Lower lobe of right lung (tissue), 2 donors: ENCODE results near the gene C6orf163. TPM values are rescaled to one million over a fixed set of nuclear protein-coding genes. Genes with fewer than 3 reads are reported as not detected.

Experiments
- ATAC-seq, 2 donors: fragments of 200-7000 bp; cut with Tn5 transposase; one replicate each; pipeline ENCODE4 v1.9.1; 2020 to 2022; ENCODE audit warnings: mild to moderate bottlenecking in 2 of 2, moderate library complexity in 2 of 2
- DNase-seq: peaks from one replicate; pipeline ENCODE4 v3.0.0-alpha.2; 2020
- H3K27ac ChIP-seq: fragments of 200-600 bp; one replicate; pipeline ENCODE4 v1.8.0; 2022
- H3K27me3 ChIP-seq: fragments of 200-600 bp; one replicate; pipeline ENCODE4 v1.8.0; 2022; ENCODE audit warnings: low read depth
- H3K36me3 ChIP-seq: fragments of 200-600 bp; one replicate; pipeline ENCODE4 v1.8.0; 2022; ENCODE audit warnings: mild to moderate bottlenecking
- H3K4me1 ChIP-seq: fragments of 200-600 bp; one replicate; pipeline ENCODE4 v1.8.0; 2022
- H3K4me3 ChIP-seq: fragments of 200-600 bp; one replicate; pipeline ENCODE4 v1.8.0; 2022; ENCODE audit warnings: mild to moderate bottlenecking
- H3K9me3 ChIP-seq: fragments of 200-600 bp; one replicate; pipeline ENCODE4 v1.8.0; 2022
- intact Hi-C: fragments of 100-400 bp; cut with DNase I; formaldehyde crosslinking; loops from one replicate; pipeline ENCODE4 v1.11.0; 2022
- total RNA-seq: library from RNA; stranded (reverse); fragmentation: NEBNext Ultra II Directional; extraction: Animal tissue kit (Norgen Biotek cat#: 25700); gene quantifications from one replicate; pipeline ENCODE4 v1.2.1, GENCODE V29; 2021
- TF ChIP-seq, protein P1 (sequence below): fragments of 200-600 bp; IDR thresholded peaks from one replicate; pipeline ENCODE4 v1.8.0; 2022; ENCODE audit warnings: antibody characterized with exemption, mild to moderate bottlenecking
- donor health status: DM: no; HTN: yes; CAD: no; lungs with severe emphysema.

Gene C6orf163
- total RNA-seq, 1 donor from 2014 or later, result 4.2 TPM

DNA sequence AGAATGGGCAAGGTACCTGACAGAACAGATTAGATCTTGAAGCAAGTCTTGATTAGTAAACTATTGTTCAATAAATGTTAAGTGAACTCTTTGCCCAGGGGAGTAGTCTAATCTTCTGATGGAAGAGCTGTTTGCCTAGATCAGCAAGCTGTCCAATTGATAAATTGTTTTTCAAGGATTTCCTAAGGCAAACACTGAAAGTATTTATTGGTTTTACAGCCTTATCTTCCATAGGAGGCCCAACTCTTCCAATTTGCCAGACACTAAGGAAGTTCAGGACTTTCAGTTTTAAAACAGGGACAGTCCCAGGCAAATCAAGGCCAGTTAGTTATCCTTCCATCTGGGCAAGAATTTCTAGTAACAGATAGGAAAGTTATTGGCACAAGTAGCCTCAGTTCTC, 1.8 kb upstream of the C6orf163 start:
- intact Hi-C loops, result no loop called here

DNA sequence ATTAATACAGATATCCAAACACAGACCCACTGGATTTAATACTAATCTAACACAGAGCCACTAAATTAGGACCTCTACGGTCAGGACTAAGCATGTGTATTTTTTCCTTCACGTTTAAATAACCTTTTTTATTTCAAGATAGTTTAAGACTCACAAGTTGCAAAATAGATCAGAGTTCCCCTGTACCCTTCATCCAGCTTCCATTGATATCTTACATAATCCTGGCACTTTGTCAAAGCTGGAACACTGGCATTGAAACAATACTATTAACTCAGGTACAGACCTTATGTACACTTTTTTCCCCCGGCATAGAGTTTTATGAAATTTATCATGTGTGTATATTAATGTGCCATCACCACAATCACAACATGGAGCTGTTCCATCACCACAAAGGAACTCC, 2.1 kb downstream of the C6orf163 start:
- no peaks in the 10 kb centered on the region for H3K27me3 ChIP-seq
- no peak for DNase-seq
- no peaks in the 10 kb centered on the region for H3K36me3 ChIP-seq
- no peaks in the 10 kb centered on the region for H3K4me1 ChIP-seq
- H3K27ac ChIP-seq, result no peak overlapping the region
- TF ChIP-seq, protein P1, sequence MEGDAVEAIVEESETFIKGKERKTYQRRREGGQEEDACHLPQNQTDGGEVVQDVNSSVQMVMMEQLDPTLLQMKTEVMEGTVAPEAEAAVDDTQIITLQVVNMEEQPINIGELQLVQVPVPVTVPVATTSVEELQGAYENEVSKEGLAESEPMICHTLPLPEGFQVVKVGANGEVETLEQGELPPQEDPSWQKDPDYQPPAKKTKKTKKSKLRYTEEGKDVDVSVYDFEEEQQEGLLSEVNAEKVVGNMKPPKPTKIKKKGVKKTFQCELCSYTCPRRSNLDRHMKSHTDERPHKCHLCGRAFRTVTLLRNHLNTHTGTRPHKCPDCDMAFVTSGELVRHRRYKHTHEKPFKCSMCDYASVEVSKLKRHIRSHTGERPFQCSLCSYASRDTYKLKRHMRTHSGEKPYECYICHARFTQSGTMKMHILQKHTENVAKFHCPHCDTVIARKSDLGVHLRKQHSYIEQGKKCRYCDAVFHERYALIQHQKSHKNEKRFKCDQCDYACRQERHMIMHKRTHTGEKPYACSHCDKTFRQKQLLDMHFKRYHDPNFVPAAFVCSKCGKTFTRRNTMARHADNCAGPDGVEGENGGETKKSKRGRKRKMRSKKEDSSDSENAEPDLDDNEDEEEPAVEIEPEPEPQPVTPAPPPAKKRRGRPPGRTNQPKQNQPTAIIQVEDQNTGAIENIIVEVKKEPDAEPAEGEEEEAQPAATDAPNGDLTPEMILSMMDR, result no peak
- intact Hi-C loops, result no loop called here
- H3K4me3 ChIP-seq, result no peak overlapping the region
- ATAC-seq, result no peak
- H3K9me3 ChIP-seq, result no peaks in the 10 kb centered on the region

More for the DNA sequence above, 1.8 kb upstream of the C6orf163 start:
- H3K36me3 ChIP-seq, result no peaks in the 10 kb centered on the region
- H3K27me3 ChIP-seq, result no peaks in the 10 kb centered on the region
- H3K27ac ChIP-seq, result no peak overlapping the region
- DNase-seq, result no peak
- TF ChIP-seq, protein P1, result no peak
- no peaks in the 10 kb centered on the region for H3K9me3 ChIP-seq
- no peak for ATAC-seq
- H3K4me3 ChIP-seq, result no peak overlapping the region
- H3K4me1 ChIP-seq, result no peaks in the 10 kb centered on the region

DNA sequence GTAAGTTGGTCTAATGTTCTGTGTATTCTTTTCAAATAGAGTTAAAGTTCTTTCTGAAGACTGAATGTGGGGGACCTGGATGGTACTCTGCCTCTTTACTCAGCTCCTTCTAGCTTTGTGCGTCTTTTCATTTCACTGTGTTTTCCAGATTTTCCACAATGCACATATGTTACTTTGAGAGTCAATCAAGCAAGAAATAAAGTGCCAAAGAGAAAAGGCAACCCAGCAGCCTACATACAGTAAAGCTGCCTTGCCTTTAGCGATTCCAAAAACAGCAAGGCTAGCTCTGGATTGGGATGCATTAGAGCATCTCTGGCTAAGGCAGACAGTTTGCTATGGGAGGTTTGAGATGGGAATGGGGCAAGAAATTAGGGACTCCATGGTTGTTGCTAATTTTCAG, 5.3 kb downstream of the C6orf163 start:
- no peak for DNase-seq
- intact Hi-C loops, result no loop called here

DNA sequence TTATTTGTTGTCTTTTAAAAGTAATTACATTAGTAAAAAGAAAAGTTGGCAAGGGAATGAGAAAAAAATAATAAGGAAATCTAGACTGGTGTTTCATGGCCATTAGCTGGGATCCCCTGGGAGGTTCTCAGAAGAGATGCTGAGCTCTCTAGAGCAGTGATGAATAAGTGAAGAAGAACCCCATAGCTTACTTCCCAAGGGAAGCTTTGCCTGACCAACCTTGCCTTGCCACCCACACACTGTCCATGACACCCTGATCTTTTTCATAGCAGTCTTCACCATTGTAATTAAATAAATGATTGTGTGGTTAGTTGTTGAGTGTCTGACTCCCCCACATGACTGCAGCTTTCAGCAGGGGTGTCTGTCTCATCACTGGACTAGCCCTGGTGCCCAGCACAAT, 5.9 kb downstream of the C6orf163 start:
- Histone ChIP-seq H3K4me1 (no peaks in the 10 kb centered on the region), H3K36me3 (no peaks in the 10 kb centered on the region), H3K27ac (no peak overlapping the region), H3K4me3 (no peak overlapping the region), H3K27me3 (no peaks in the 10 kb centered on the region), H3K9me3 (no peaks in the 10 kb centered on the region)
- TF ChIP-seq, protein P1, result no peak
- ATAC-seq, result no peak
- intact Hi-C loops, result no loop called here
- no peak for DNase-seq

More for the DNA sequence above, 5.3 kb downstream of the C6orf163 start:
- H3K4me1 ChIP-seq, result no peaks in the 10 kb centered on the region
- H3K4me3 ChIP-seq, result no peak overlapping the region
- no peak for ATAC-seq
- H3K36me3 ChIP-seq, result no peaks in the 10 kb centered on the region
- H3K9me3 ChIP-seq, result no peaks in the 10 kb centered on the region
- H3K27ac ChIP-seq, result no peak overlapping the region
- TF ChIP-seq, protein P1, result no peak
- H3K27me3 ChIP-seq, result no peaks in the 10 kb centered on the region

DNA sequence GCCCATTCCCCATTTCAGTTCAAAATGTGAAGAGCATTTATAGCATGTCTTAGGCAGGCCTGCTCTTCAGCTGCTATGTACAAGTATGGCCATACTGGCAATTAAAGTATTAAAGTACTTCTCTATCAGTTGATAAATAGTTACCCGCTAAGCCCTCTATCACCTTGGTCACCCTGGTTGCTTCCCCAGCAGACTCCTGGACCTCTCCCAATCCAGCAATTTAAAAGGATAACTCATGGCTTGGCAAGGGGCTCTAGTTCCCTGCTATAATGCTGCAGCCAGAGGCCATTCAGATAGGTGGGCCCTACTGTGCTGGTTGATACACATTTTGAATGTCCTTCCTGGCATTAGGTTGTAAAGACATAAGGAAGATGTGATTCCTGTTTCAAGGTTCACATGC, 7.0 kb downstream of the C6orf163 start:
- H3K27me3 ChIP-seq, result no peaks in the 10 kb centered on the region
- no peaks in the 10 kb centered on the region for H3K9me3 ChIP-seq
- intact Hi-C loops, result no loop called here
- no peaks in the 10 kb centered on the region for H3K36me3 ChIP-seq
- TF ChIP-seq, protein P1, result no peak
- no peaks in the 10 kb centered on the region for H3K4me1 ChIP-seq
- ATAC-seq (no peak), DNase-seq (no peak)
- no peak overlapping the region for H3K4me3 ChIP-seq
- H3K27ac ChIP-seq, result no peak overlapping the region

DNA sequence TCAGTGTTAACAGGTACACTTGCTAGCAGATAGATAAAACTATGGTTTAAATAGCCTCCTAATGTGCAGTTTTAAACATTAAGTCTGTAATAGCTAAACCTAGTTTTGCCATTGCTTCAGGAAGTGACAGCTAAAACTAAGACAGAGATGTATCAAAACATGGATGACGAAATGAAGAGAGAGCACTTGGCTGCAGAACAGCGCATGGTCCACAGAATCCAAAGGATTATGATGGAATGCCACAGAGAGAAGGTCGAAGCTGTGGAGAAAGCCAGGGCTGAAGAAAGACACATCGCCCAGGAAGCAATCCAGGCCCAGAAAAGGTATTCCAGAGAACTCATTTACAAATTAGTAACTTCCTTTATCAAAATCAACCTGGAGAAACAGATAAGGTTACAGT, 11.6 kb downstream of the C6orf163 start:
- DNase-seq, result no peak
- Histone ChIP-seq H3K27ac (no peak overlapping the region), H3K4me3 (no peak overlapping the region), H3K4me1 (no peaks in the 10 kb centered on the region), H3K27me3 (no peaks in the 10 kb centered on the region), H3K9me3 (no peaks in the 10 kb centered on the region), H3K36me3 (no peaks in the 10 kb centered on the region)
- no peak for ATAC-seq
- TF ChIP-seq, protein P1, result no peak
- intact Hi-C loops, result no loop called here
